C4-2B (cell line): ENCODE results near the gene C6orf52.

Experiments used
- CTCF ChIP-seq: fragments of 450-650 bp; conservative IDR thresholded peaks from 2 replicates; pipeline ENCODE4 v1.5.1; 2017; ENCODE audit warnings: mild to moderate bottlenecking
- ZFX ChIP-seq: fragments of 450-650 bp; IDR thresholded peaks from 2 replicates; pipeline ENCODE4 v1.6.1; 2017

GRCh38 chr6:10655508-10656055 lies 38.8 kb downstream of the C6orf52 start:
- TF ChIP-seq CTCF, result no peak
- TF ChIP-seq ZFX, result no peak
